IPS-NIHi7 (cell line): ENCODE data around the gene NOP14.
A peak's percentile ranks its signal among the peaks of the same experiment; 100 is the strongest.

Experiments used
- DNase-seq: peaks from one replicate; pipeline ENCODE4 v3.0.0; 2012; ENCODE audit warnings: mixed read lengths; ENCODE audit errors: extremely low spot score

The NOP14 gene

GRCh38 chr4:2914256-2915126, 48.7 kb downstream of the NOP14 start:
- no peak for DNase-seq

GRCh38 chr4:2913168-2913567, 50.0 kb downstream of the NOP14 start:
- no peak for DNase-seq

DNA sequence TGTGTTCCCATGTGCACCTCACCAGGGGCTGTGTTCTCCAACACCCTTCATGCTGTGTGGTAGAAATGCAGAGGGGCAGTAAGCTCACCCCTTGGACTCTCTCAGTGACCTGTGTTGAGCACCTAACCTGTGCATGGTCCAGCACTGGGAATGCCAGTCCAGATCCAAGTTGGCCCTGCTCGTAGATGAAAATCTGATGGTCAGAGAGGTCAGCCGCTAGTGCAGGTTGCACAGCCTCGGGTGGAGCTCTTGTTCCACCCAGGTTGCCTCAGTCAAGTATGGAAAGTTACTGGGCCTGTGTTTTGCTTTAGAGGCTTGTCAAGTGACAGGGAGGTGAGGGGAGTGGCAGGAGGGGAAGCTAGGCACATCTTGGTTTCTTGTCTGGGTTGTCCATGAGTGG, 51.3 kb downstream of the NOP14 start:
- DNase-seq: no peak

DNA sequence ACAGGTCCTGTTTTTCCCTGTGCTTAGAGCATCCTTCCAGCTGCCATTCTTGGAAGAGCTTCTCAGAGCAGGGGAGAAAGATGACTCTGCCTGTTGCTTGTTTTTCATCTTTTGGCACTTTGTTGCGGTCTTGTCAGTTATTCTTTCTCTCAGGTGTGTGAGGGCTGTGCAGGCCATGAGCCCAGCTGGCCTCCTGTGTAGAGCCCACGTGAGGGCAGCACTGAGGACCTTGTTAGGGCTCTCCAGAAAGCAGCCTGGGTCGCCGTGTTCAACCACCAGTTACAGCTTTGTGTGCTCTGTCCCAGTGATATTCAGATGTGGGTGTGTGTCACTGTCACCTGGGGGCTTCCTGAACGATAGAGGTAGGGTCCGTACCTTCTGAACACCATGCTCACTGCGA, 52.8 kb downstream of the NOP14 start:
- peak; percentile 64 for DNase-seq

GRCh38 chr4:2909583-2909982, 53.6 kb downstream of the NOP14 start:
- no peak for DNase-seq

DNA sequence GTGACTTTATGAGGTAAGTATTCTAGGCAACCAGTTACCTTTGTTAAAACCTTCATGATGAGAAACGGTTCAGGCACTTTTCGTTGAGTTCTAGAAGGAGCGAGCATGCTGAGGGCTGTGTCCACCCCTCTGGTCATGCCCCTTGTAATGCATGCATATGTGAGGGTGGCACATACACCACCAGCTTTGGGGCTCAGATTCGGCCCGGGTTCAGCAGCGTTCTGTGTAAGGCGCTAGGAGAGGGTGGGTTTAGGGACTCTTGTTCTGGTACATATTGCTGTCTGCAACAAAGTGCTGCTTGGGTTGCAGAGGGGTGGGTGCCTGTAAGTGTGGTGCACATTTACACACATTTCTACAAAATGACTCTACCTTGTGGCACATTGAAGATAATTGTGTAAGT, 54.5 kb downstream of the NOP14 start:
- DNase-seq: no peak

GRCh38 chr4:2907706-2908293, 55.4 kb downstream of the NOP14 start:
- no peak for DNase-seq

GRCh38 chr4:2907226-2907625, 56.0 kb downstream of the NOP14 start:
- no peak for DNase-seq

GRCh38 chr4:2906218-2906617, 57.0 kb downstream of the NOP14 start:
- no peak for DNase-seq

GRCh38 chr4:2905544-2905943, 57.7 kb downstream of the NOP14 start:
- DNase-seq: no peak

- DNase-seq: no peak
These were observed 61.1 kb downstream of the NOP14 start for GRCh38 chr4:2902126-2902525.

GRCh38 chr4:2901186-2901585, 62.0 kb downstream of the NOP14 start:
- DNase-seq: no peak

GRCh38 chr4:2900741-2901140, 62.5 kb downstream of the NOP14 start:
- no peak for DNase-seq

DNA sequence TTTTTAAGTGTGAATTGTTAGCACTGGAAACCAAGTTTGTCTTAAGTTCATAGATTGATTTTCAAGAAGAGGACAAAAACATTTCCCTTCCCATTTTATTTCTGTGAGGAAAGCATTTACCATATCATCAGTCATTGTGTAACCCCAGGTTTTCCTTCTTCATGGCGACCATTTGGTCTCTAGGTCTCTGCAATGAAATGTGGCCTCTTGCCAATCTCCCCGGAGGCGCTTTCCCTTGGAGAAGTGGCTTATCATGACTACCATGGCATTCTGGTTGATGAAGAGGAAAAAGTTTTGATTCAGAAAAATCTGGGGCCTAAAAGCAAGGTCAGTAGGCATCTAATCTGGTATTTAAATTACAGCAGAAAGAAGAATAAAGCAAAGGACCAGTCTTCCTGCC, 65.2 kb downstream of the NOP14 start:
- no peak for DNase-seq

GRCh38 chr4:2893772-2894171, 69.4 kb downstream of the NOP14 start:
- no peak for DNase-seq

DNA sequence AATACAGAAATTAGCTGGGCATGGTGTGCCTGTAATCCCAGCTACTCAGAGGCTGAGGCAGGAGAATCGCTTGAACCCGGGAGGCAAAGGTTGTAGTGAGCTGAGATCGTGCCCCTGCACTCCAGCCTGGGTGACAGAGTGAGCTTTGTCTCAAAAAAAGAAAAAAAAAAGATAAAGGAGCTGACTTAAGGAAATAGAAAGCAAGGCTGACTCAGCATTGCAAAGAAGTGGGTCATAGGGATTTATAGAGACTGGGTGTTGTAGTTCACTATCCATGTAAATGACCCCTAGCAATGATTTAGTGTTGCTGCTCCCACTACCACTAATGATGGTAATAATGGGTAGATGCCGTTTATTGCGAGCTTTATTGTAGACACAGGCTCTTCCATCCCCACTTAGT, 71.9 kb downstream of the NOP14 start:
- no peak for DNase-seq

DNA sequence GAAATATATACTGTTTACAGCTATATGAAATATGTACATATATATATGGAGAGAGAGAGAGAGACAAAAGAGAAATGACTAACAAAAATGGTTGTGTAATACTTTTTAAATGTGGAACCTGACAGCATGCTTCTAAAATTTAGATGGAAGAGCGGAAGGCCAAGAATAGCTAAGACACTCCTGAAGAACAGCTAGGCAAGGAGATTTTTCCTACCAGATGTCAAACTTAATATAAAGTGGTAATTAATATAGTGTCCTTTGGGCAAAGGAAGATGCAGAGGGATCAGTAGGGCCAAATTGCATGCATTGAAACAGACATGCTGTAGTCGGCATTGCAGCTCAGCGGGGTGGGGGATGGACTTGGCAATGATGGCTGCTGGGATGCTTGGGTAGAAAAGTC, 74.3 kb downstream of the NOP14 start:
- DNase-seq: no peak
